ENCODE data around the gene RDH11. TPM values are rescaled to one million over a fixed set of nuclear protein-coding genes. Genes with fewer than 3 reads are reported as not detected.

Gene RDH11
- total and polyA plus RNA-seq, 10 of the 15 experiments (the other 5 are each of a cell fraction or from before 2014, with no cell fraction given) = 49.7 to 161 (median 77.2) TPM

DNA sequence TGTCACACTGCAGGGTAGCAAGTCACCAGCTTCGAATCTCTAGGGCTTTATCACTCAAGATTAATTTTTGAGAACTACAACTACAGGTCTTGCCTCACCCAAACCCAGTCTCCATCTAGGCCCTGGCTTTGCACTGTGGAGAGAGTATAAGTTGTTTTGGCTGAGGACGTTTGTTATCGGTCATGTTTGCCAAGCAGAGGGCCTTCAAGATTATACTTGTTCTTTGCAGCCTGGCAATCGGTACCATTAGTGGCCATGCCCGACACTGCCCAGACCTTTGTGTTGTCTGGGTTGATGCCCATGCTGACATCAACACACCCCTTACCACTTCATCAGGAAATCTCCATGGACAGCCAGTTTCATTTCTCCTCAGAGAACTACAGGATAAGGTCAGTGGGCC, 50.1 kb downstream of the RDH11 start:
- 96% methylated on average over 5 of the region's 5 CpGs for WGBS (ENCODE audit: insufficient coverage, insufficient replicate concordance, low lambda C conversion rate, missing lambda C conversion rate)
- RAD21 ChIA-PET (ENCODE audit: unreplicated experiment) = interaction anchor here (2.0 to 3.9 kb wide), 2 partner anchors 22 to 26 kb away, joined by 7 to 19 read pairs; partner anchors contain the start of gene ARG2
- Histone ChIP-seq H3K9me3 (replicated peaks; ENCODE audit: control insufficient read depth, insufficient read depth, low read length) (no peaks in the 10 kb centered on the region), H3K79me2 (ENCODE audit: control insufficient read depth, insufficient read depth, low read length) (no peaks in the 10 kb centered on the region), H4K20me1 (ENCODE audit: control insufficient read depth, insufficient read depth) (no peaks in the 10 kb centered on the region), H3K36me3 (ENCODE audit: control insufficient read depth in 2 of 2, insufficient read depth in 2 of 2, low read length in 1 of 2) (peaks cover 4 to 8% of the 10 kb centered on the region in 2 experiments), H2AFZ (ENCODE audit: control insufficient read depth, low read depth, low read length) (no peak overlapping the region), H3K27ac (ENCODE audit: control insufficient read depth, insufficient read depth) (no peak overlapping the region), H3K9ac (ENCODE audit: control insufficient read depth, insufficient read depth, low read length) (no peak overlapping the region), H3K27me3 (replicated peaks in 1 of 2; ENCODE audit: control insufficient read depth in 2 of 2, insufficient read depth in 2 of 2, low read length in 1 of 2) (no peaks in the 10 kb centered on the region), H3K4me3 (no peak overlapping the region), H3K4me1 (ENCODE audit: control insufficient read depth, insufficient read depth, low read length) (no peaks in the 10 kb centered on the region), H3K4me2 (ENCODE audit: control insufficient read depth, insufficient read depth) (no peak overlapping the region)
- SMC1A ChIA-PET (ENCODE audit: uncharacterized antibody, unreplicated experiment) = interaction anchor here (3.7 kb wide), 1 partner anchor 21 kb away, joined by 15 read pairs; no protein-coding TSS in a partner anchor
- intact Hi-C loops (cut with micrococcal nuclease; ENCODE audit: unreplicated experiment) (no loop called here), in situ Hi-C loops (cut with MboI) (no loop called here)
- ATAC-seq (no peak), DNase-seq (ENCODE audit: low read depth, low spot score) (no peak), FAIRE-seq (no peak)
- CTCF ChIA-PET = no interaction called here
- TF ChIP-seq STAT3 (IDR thresholded peaks at IDR 0.05; ENCODE audit: low read depth, low read length) = no peak
- no peak for TF ChIP-seq ZBED1 (IDR thresholded peaks at IDR 0.05; ENCODE audit: borderline replicate concordance)
- TF ChIP-seq IRF4 (IDR thresholded peaks at IDR 0.05; ENCODE audit: low read depth, low read length) = no peak
- no peak for TF ChIP-seq ESRRA (IDR thresholded peaks at IDR 0.05; ENCODE audit: low read length)
- no peak for TF ChIP-seq TCF3 (IDR thresholded peaks at IDR 0.05; ENCODE audit: borderline replicate concordance, insufficient read depth, low read depth, low read length)
- no peak for TF ChIP-seq EED (IDR thresholded peaks at IDR 0.05; ENCODE audit: low read depth)
- TF ChIP-seq SMAD1 (IDR thresholded peaks at IDR 0.05; ENCODE audit: low read depth, partially characterized antibody) = no peak
- TF ChIP-seq MYB (IDR thresholded peaks at IDR 0.05; ENCODE audit: borderline replicate concordance, low read depth, low read length) = no peak
- no peak for TF ChIP-seq NR2C2 (IDR thresholded peaks at IDR 0.05; ENCODE audit: borderline replicate concordance, control insufficient read depth, insufficient read length, low read depth)
- no peak for TF ChIP-seq RELA (IDR thresholded peaks at IDR 0.05; ENCODE audit: borderline replicate concordance, partially characterized antibody)
- TF ChIP-seq, protein P1, sequence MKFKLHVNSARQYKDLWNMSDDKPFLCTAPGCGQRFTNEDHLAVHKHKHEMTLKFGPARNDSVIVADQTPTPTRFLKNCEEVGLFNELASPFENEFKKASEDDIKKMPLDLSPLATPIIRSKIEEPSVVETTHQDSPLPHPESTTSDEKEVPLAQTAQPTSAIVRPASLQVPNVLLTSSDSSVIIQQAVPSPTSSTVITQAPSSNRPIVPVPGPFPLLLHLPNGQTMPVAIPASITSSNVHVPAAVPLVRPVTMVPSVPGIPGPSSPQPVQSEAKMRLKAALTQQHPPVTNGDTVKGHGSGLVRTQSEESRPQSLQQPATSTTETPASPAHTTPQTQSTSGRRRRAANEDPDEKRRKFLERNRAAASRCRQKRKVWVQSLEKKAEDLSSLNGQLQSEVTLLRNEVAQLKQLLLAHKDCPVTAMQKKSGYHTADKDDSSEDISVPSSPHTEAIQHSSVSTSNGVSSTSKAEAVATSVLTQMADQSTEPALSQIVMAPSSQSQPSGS (IDR thresholded peaks at IDR 0.05; ENCODE audit: low read length) = no peak
- TF ChIP-seq POU2F2 (IDR thresholded peaks at IDR 0.05; ENCODE audit: borderline replicate concordance, low read depth, low read length) = no peak
- TF ChIP-seq HDAC2 (IDR thresholded peaks at IDR 0.05) = no peak
- POLR2A ChIA-PET = no interaction called here
- BruUV-seq (replicated peaks) = no TSS peak
